DOHH2 (cell line): ENCODE measurements around the gene SPOP.

Experiments used
- H3F3A ChIP-seq: fragments of 200-600 bp; sonication (generic), shearing (Covaris generic); 2 replicates; pipeline ENCODE4 v1.6.0; 2016; ENCODE audit warnings: antibody characterized with exemption, mild to moderate bottlenecking; ENCODE audit not compliant: control insufficient read depth, insufficient read depth
- H3K27ac ChIP-seq: fragments of 200-600 bp; sonication (generic); 2 replicates; pipeline ENCODE4 v1.5.1; 2014; ENCODE audit warnings: low read depth, mild to moderate bottlenecking, low read length, moderate library complexity
- H3K27me3 ChIP-seq: fragments of 200-600 bp; sonication (generic); 2 replicates; pipeline ENCODE4 v1.6.1; 2014; ENCODE audit warnings: mild to moderate bottlenecking, low read length, mixed read lengths; ENCODE audit not compliant: control insufficient read depth
- H3K36me3 ChIP-seq: fragments of 200-600 bp; sonication (generic); 2 replicates; pipeline ENCODE4 v1.6.1; 2014; ENCODE audit warnings: mild to moderate bottlenecking, low read length, moderate library complexity, mixed read lengths; ENCODE audit not compliant: control insufficient read depth
- H3K4me1 ChIP-seq: fragments of 200-600 bp; sonication (generic); 2 replicates; pipeline ENCODE4 v1.6.1; 2014; ENCODE audit warnings: mild to moderate bottlenecking, low read length, mixed read lengths; ENCODE audit not compliant: control insufficient read depth
- H3K4me2 ChIP-seq: fragments of 200-600 bp; sonication (generic); 2 replicates; pipeline ENCODE4 v1.6.0; 2014; ENCODE audit warnings: mild to moderate bottlenecking, low read length, moderate library complexity
- H3K4me3 ChIP-seq: fragments of 200-600 bp; sonication (generic); 2 replicates; pipeline ENCODE4 v1.5.1; 2014; ENCODE audit warnings: mild to moderate bottlenecking, low read length, mixed read lengths
- H3K79me2 ChIP-seq: fragments of 200-600 bp; sonication (generic); 2 replicates; pipeline ENCODE4 v1.6.1; 2014; ENCODE audit warnings: mild to moderate bottlenecking, low read length, mixed read lengths; ENCODE audit not compliant: control insufficient read depth
- H3K9me2 ChIP-seq: fragments of 200-600 bp; sonication (generic); replicated peaks from 2 replicates; pipeline ENCODE4 v1.6.1; 2014; ENCODE audit warnings: mild to moderate bottlenecking, low read length, mixed read lengths; ENCODE audit not compliant: control insufficient read depth
- H3K9me3 ChIP-seq: fragments of 200-600 bp; sonication (generic); 2 replicates; pipeline ENCODE4 v1.6.1; 2014; ENCODE audit warnings: antibody characterized with exemption, low read length, mixed read lengths; ENCODE audit not compliant: control insufficient read depth, insufficient read depth
- H4K20me1 ChIP-seq: fragments of 200-600 bp; sonication (generic); 2 replicates; pipeline ENCODE4 v1.6.0; 2014; ENCODE audit warnings: low read depth, mild to moderate bottlenecking, antibody characterized with exemption, low read length, moderate library complexity; ENCODE audit not compliant: control insufficient read depth, insufficient read depth
- CTCF ChIP-seq: fragments of 200-600 bp; sonication (generic); IDR thresholded peaks from one replicate; pipeline ENCODE4 v1.5.1; 2014; ENCODE audit warnings: antibody characterized with exemption, mild to moderate bottlenecking, low read depth, low read length; ENCODE audit not compliant: poor library complexity, severe bottlenecking
- EZH2phosphoT487 ChIP-seq: fragments of 200-600 bp; sonication (generic); IDR thresholded peaks from 2 replicates; pipeline ENCODE4 v1.6.1; 2017; ENCODE audit warnings: borderline replicate concordance, mild to moderate bottlenecking, antibody characterized with exemption, low read length, moderate library complexity, mixed read lengths

The SPOP gene

DNA sequence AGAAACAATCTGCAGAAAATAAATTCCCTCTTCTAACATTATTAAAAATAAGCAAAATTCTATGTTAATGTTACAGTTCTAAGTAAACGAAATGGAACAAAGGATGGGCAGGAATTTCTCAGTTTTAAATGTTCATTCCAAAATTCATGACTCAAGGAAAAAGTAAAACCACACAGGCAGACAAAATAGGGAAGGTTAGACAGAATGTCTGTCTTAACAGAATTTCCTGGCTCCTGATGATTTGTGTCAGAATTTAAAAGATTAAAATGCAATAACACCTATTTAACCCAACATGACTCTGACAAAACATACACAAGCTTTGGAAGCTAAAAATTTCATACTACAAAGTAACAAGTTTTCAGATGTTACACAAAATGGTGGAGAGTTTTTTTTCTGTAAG lies 42.8 kb downstream of the SPOP start:
- H3K9me2 ChIP-seq = no peaks in the 10 kb centered on the region
- peaks cover 42% of the 10 kb centered on the region for H3K79me2 ChIP-seq
- no peaks in the 10 kb centered on the region for H3K27me3 ChIP-seq
- no peak overlapping the region for H3K4me2 ChIP-seq
- H3F3A ChIP-seq = no peaks in the 10 kb centered on the region
- no peak overlapping the region for H3K27ac ChIP-seq
- no peak for TF ChIP-seq EZH2phosphoT487
- no peak for TF ChIP-seq CTCF
- no peak overlapping the region for H3K4me3 ChIP-seq
- H3K4me1 ChIP-seq = no peaks in the 10 kb centered on the region
- peaks cover 7% of the 10 kb centered on the region for H4K20me1 ChIP-seq
- peaks cover 3% of the 10 kb centered on the region for H3K36me3 ChIP-seq
- H3K9me3 ChIP-seq = no peaks in the 10 kb centered on the region

DNA sequence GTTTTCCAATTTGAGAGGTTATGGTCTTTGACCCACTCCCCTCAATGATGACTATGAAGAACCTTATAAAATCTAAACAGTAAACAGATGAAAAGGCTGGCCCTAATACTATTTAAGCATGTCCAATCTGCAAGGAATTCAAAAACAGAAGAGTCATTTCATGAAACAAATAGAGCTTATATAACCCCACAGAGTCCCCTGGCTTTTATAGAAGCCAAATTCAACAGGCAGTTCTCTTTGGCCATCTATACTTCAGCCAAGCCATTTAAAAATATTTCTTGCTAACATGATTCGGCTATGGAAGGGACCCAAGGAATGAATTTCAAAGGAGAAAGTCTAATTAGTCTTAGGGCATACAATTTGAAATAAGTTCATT lies 43.4 kb downstream of the SPOP start:
- Histone ChIP-seq H3K4me3 (no peak overlapping the region), H3K27ac (no peak overlapping the region), H3K79me2 (peaks cover 41% of the 10 kb centered on the region), H3K36me3 (peaks cover 3% of the 10 kb centered on the region), H4K20me1 (peaks cover 9% of the 10 kb centered on the region), H3F3A (no peaks in the 10 kb centered on the region), H3K4me2 (no peak overlapping the region), H3K27me3 (no peaks in the 10 kb centered on the region), H3K9me2 (no peaks in the 10 kb centered on the region), H3K4me1 (no peaks in the 10 kb centered on the region), H3K9me3 (no peaks in the 10 kb centered on the region)
- TF ChIP-seq CTCF (no peak), EZH2phosphoT487 (no peak)

DNA sequence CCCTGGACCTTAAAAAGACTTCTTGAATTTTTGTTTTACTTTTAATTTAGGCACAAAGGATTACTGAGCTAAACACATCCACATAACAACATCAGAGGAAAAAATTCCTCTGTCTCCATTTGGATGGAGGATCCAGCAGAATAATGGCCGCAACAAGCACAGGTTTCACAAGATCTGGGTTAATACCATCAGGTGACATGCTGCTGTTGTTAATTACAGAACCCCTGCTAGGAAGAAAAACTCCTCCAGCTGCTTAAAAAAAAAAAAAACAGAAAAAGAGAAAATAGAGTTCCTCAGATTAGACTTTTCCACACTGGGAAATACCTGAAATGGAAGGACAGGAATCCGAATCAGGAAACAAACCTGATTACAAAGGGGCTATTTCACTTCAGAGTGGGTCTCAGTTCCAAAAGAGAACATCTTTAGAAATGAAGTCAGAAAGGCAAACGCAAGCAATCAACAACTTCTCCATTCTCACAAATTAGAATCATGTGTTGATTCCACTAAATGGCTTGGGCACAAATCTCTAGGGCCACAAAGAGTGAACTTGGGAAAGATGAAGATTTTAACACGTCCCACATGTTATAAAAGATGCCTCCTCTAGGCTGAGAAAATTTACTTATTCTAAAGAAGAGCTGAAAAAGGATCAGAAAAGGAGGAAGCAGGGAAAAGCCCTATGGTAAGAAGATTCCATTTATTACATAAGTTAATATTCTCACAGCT lies 44.0 kb downstream of the SPOP start:
- Histone ChIP-seq H3K27me3 (no peaks in the 10 kb centered on the region), H3K36me3 (peaks cover 3% of the 10 kb centered on the region), H4K20me1 (peaks cover 4% of the 10 kb centered on the region), H3K4me1 (no peaks in the 10 kb centered on the region), H3F3A (no peaks in the 10 kb centered on the region), H3K9me2 (no peaks in the 10 kb centered on the region), H3K9me3 (no peaks in the 10 kb centered on the region), H3K79me2 (peaks cover 39% of the 10 kb centered on the region), H3K4me2 (no peak overlapping the region), H3K4me3 (no peak overlapping the region), H3K27ac (no peak overlapping the region)
- no peak for TF ChIP-seq CTCF
- no peak for TF ChIP-seq EZH2phosphoT487
